ENCODE results near the gene FOXF1.

GRCh38 chr16:86536621-86537020 is 26.3 kb downstream of the FOXF1 start:
- TF ChIP-seq CTCF (IDR thresholded peaks at IDR 0.05) (no peak), EZH2 (IDR thresholded peaks at IDR 0.05) (no peak), EZH2phosphoT487 (IDR thresholded peaks at IDR 0.05) (no peak)

Data from neural progenitor cell (in vitro differentiated cells).